ENCODE data around the gene DENND1A.

DENND1A gene

GRCh38 chr9:123376218-123377071 is 553.5 kb downstream of the DENND1A start:
- peak; percentile 17 to 50 for DNase-seq

GRCh38 chr9:123375469-123376132 is 554.3 kb downstream of the DENND1A start:
- DNase-seq: no peak

- peak in 1 of 2 experiments; percentile 49 for DNase-seq
These were observed 556.0 kb downstream of the DENND1A start for GRCh38 chr9:123373946-123374345.

GRCh38 chr9:123373447-123373923 is 556.4 kb downstream of the DENND1A start:
- no peak for DNase-seq

GRCh38 chr9:123372766-123373446 is 557.0 kb downstream of the DENND1A start:
- no peak for DNase-seq

GRCh38 chr9:123371805-123372590 is 557.9 kb downstream of the DENND1A start:
- no peak for DNase-seq

GRCh38 chr9:123371228-123371584 is 558.7 kb downstream of the DENND1A start:
- no peak for DNase-seq

- DNase-seq: no peak
These were observed 559.2 kb downstream of the DENND1A start for GRCh38 chr9:123370526-123371227.

- DNase-seq: no peak
These were observed 559.8 kb downstream of the DENND1A start for GRCh38 chr9:123370108-123370507.

- DNase-seq: no peak
These were observed 560.6 kb downstream of the DENND1A start for GRCh38 chr9:123369296-123369695.

GRCh38 chr9:123368536-123369153 is 561.3 kb downstream of the DENND1A start:
- no peak for DNase-seq

GRCh38 chr9:123368023-123368422 is 561.9 kb downstream of the DENND1A start:
- no peak for DNase-seq

- no peak for DNase-seq
These were observed 563.9 kb downstream of the DENND1A start for GRCh38 chr9:123365881-123366528.

- DNase-seq: peak; percentile 20
These were observed 564.5 kb downstream of the DENND1A start for GRCh38 chr9:123365287-123365880.

GRCh38 chr9:123364241-123364824 is 565.6 kb downstream of the DENND1A start:
- DNase-seq: no peak

- no peak for DNase-seq
These were observed 567.1 kb downstream of the DENND1A start for GRCh38 chr9:123362856-123363255.

GRCh38 chr9:123361731-123362510 is 568.0 kb downstream of the DENND1A start:
- no peak for DNase-seq

GRCh38 chr9:123361086-123361730 is 568.7 kb downstream of the DENND1A start:
- no peak for DNase-seq

Data from NCI-H524 (cell line).